Rectal smooth muscle tissue (tissue), 1 donor: Measurements from ENCODE around the gene PIK3R6.
"Not testable (repeated sequence)": the region's sequence is repeated elsewhere in the genome, so short reads cannot be mapped to it uniquely, and the experiment has no call there.

Experiments
- H3K27ac ChIP-seq: one replicate; pipeline ENCODE4 v1.7.0; 2013; ENCODE audit warnings: low read depth, low read length, inconsistent platforms
- H3K27me3 ChIP-seq: one replicate; pipeline ENCODE4 v1.7.0; 2013; ENCODE audit warnings: low read length; ENCODE audit not compliant: control insufficient read depth, insufficient read depth
- H3K36me3 ChIP-seq: one replicate; pipeline ENCODE4 v1.7.0; 2013; ENCODE audit warnings: low read length; ENCODE audit not compliant: control insufficient read depth, insufficient read depth
- H3K4me1 ChIP-seq: one replicate; pipeline ENCODE4 v1.7.0; 2013; ENCODE audit warnings: low read length; ENCODE audit not compliant: control insufficient read depth, insufficient read depth
- H3K4me3 ChIP-seq: one replicate; pipeline ENCODE4 v1.7.0; 2013; ENCODE audit warnings: low read length
- H3K9ac ChIP-seq: one replicate; pipeline ENCODE4 v1.7.0; 2013; ENCODE audit warnings: low read length

The PIK3R6 gene

GRCh38 chr17:8890671-8891070 is 23.2 kb upstream of the PIK3R6 start:
- Histone ChIP-seq H3K4me3 (no peak overlapping the region), H3K36me3 (no peaks in the 10 kb centered on the region), H3K27me3 (no peaks in the 10 kb centered on the region), H3K4me1 (no peaks in the 10 kb centered on the region), H3K9ac (no peak overlapping the region), H3K27ac (no peak overlapping the region)

- H3K36me3 ChIP-seq, result no peaks in the 10 kb centered on the region
- H3K27me3 ChIP-seq, result no peaks in the 10 kb centered on the region
- H3K4me1 ChIP-seq, result no peaks in the 10 kb centered on the region
Observed at GRCh38 chr17:8889458-8890210, 22.2 kb upstream of the PIK3R6 start.

GRCh38 chr17:8888704-8889302 is 21.3 kb upstream of the PIK3R6 start:
- Histone ChIP-seq H3K4me3 (no peak overlapping the region), H3K36me3 (no peaks in the 10 kb centered on the region), H3K4me1 (no peaks in the 10 kb centered on the region), H3K9ac (no peak overlapping the region), H3K27me3 (no peaks in the 10 kb centered on the region), H3K27ac (no peak overlapping the region)

More at GRCh38 chr17:8889458-8890210, 22.2 kb upstream of the PIK3R6 start:
- H3K27ac ChIP-seq, result no peak overlapping the region
- no peak overlapping the region for H3K9ac ChIP-seq
- H3K4me3 ChIP-seq, result no peak overlapping the region

GRCh38 chr17:8887834-8888703 is 20.6 kb upstream of the PIK3R6 start:
- Histone ChIP-seq H3K27me3 (no peaks in the 10 kb centered on the region), H3K27ac (no peak overlapping the region), H3K9ac (no peak overlapping the region), H3K4me3 (no peak overlapping the region), H3K36me3 (no peaks in the 10 kb centered on the region), H3K4me1 (no peaks in the 10 kb centered on the region)

GRCh38 chr17:8887301-8887700 is 19.8 kb upstream of the PIK3R6 start:
- Histone ChIP-seq H3K9ac (no peak overlapping the region), H3K27ac (no peak overlapping the region), H3K27me3 (no peaks in the 10 kb centered on the region), H3K4me3 (no peak overlapping the region), H3K4me1 (no peaks in the 10 kb centered on the region), H3K36me3 (no peaks in the 10 kb centered on the region)

GRCh38 chr17:8885967-8886684 is 18.7 kb upstream of the PIK3R6 start:
- no peak overlapping the region for H3K9ac ChIP-seq
- no peak overlapping the region for H3K27ac ChIP-seq
- peaks cover 5% of the 10 kb centered on the region for H3K36me3 ChIP-seq
- H3K4me1 ChIP-seq, result no peaks in the 10 kb centered on the region
- no peaks in the 10 kb centered on the region for H3K27me3 ChIP-seq
- no peak overlapping the region for H3K4me3 ChIP-seq

- H3K4me1 ChIP-seq, H3K27ac ChIP-seq, H3K36me3 ChIP-seq, H3K27me3 ChIP-seq, H3K9ac ChIP-seq, H3K4me3 ChIP-seq: not testable (repeated sequence)
Observed at GRCh38 chr17:8885163-8885966, 17.9 kb upstream of the PIK3R6 start.

- no peak overlapping the region for H3K4me3 ChIP-seq
- H3K36me3 ChIP-seq, result peaks cover 5% of the 10 kb centered on the region
- no peak overlapping the region for H3K9ac ChIP-seq
- H3K27me3 ChIP-seq, result no peaks in the 10 kb centered on the region
- no peak overlapping the region for H3K27ac ChIP-seq
- no peaks in the 10 kb centered on the region for H3K4me1 ChIP-seq
Observed at GRCh38 chr17:8884336-8884990, 17.0 kb upstream of the PIK3R6 start.

- no peak overlapping the region for H3K4me3 ChIP-seq
- peaks cover 5% of the 10 kb centered on the region for H3K36me3 ChIP-seq
- H3K27ac ChIP-seq, result no peak overlapping the region
- H3K9ac ChIP-seq, result no peak overlapping the region
- H3K4me1 ChIP-seq, result no peaks in the 10 kb centered on the region
- H3K27me3 ChIP-seq, result no peaks in the 10 kb centered on the region
Observed at GRCh38 chr17:8883353-8883752, 15.9 kb upstream of the PIK3R6 start.

- H3K9ac ChIP-seq, result no peak overlapping the region
- no peak overlapping the region for H3K4me3 ChIP-seq
- no peaks in the 10 kb centered on the region for H3K4me1 ChIP-seq
- no peak overlapping the region for H3K27ac ChIP-seq
- H3K36me3 ChIP-seq, result peaks cover 5% of the 10 kb centered on the region
- H3K27me3 ChIP-seq, result no peaks in the 10 kb centered on the region
Observed at GRCh38 chr17:8881606-8882005, 14.1 kb upstream of the PIK3R6 start.

- no peak overlapping the region for H3K9ac ChIP-seq
- peaks cover 5% of the 10 kb centered on the region for H3K36me3 ChIP-seq
- no peaks in the 10 kb centered on the region for H3K4me1 ChIP-seq
- H3K27me3 ChIP-seq, result peaks cover under 1% of the 10 kb centered on the region
- no peak overlapping the region for H3K27ac ChIP-seq
- no peak overlapping the region for H3K4me3 ChIP-seq
Observed at GRCh38 chr17:8880466-8880865, 13.0 kb upstream of the PIK3R6 start.
